ENCODE measurements around the gene LDAF1.
A peak's percentile ranks its signal among the peaks of the same experiment; 100 is the strongest.
"Not testable (repeated sequence)": the region's sequence is repeated elsewhere in the genome, so short reads cannot be mapped to it uniquely, and the experiment has no call there.

LDAF1 gene

DNA sequence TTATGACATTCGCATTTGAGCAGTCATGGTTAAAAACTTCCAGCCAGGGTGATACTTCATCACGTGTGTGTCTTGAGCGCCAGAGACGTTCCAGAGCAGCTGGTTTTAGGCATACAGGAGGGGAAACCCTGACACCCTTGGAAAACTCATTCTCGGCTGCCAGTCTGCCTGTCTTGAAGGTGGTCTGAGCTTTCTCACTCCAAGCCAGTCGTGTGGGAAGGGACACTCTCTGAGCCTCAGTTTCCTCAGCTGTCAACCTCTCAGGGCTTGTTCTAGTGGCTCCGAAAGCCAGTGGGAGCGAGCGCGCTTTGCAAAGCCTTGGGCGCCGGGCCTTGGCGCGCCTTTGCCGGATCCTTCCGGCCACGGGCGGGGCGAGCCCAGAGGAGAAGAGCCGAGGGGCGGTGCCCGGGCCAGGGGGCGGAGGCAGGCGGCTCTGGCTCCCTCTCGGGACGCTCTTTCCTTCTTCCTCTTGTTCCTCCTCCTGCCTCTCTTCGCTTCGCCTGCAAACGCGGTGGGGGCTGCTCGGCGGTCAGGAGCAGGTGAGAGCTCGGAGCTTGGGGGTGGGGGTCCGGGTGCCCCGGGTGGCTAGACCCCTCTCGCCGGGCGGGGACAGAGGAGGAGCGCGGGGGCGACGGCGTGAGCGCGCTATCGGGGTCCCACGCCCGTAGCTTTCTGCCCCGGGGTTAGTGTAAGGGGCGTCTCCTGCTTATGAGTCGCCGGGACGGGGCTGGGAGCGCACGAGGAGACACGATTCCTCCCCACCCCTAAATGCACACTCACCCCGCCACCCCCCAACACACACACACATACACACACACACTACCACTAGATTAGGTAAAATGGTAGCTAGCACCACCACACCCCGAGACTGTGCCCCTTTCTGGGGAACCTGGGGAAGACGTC lies at the start of gene LDAF1:
LDAF1 (plus strand) TSS at position 467 of the 903 bp plus-strand sequence. CDS start 2,509 bp downstream, outside the sequence.
- peak; percentile 67 to 79 for DNase-seq

DNA sequence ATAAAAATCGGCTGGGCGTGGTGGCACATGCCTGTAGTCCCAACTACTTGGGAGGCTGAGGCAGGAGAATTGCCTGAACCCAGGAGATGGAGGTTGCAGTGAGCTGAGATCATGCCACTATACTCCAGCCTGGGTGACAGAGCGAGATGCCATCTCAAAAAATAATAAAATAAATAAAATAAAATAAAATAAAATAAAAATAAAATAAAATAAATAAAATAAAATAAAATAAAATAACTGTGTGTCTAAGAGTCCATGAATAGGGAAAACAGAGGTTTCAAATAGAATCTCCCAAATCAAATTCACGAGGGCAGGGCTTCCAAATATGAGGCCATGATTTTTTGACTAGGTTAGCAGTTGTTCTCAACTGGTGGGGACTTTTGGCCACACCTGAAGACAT lies 42.9 kb upstream of the LDAF1 start:
- DNase-seq, result not testable (repeated sequence)

DNA sequence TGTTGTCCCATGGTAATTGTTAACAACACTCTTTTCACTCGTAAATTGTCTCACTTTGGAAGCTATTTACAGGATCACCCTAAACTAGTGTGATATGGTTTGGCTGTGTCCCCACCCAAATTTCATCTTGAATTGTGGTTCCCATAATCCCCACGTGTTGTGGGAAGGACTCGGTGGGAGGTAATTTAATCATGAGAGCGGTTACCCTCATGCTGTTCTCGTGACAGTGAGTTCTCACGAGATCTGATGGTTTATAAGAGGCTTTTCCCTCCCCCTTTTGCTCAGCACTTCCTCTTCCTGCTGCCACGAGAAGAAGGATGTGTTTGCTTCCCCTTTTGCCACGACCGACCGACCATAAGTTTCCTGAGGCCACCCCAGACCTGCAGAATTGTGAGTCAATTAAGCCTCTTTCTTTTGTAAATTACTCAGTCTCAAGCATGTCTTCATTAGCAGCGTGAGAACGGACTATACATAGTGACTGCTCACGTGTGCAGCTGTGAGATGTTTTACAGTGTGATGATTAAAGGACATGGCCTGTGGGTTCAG lies 42.3 kb upstream of the LDAF1 start:
- DNase-seq, result peak; percentile 37 to 51

DNA sequence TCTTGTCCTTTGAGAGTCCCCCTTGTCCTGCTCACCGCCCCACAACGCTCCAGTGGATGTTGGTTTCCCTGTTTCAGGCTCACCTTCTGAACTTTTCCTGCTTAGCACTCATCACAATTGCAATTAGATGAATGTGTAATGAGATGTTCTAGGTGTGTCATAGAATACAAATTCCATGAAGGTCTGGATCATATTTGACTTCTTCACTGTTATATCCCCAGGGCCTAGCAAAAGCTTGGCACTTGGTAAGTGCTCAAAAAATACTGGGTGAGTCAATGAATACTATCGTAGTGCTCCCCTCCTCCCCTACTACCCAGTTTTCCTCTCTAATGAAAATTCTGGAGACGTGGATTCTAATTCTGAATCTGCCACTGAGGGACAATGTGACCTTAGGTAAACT lies 40.9 kb upstream of the LDAF1 start:
- no peak for DNase-seq

DNA sequence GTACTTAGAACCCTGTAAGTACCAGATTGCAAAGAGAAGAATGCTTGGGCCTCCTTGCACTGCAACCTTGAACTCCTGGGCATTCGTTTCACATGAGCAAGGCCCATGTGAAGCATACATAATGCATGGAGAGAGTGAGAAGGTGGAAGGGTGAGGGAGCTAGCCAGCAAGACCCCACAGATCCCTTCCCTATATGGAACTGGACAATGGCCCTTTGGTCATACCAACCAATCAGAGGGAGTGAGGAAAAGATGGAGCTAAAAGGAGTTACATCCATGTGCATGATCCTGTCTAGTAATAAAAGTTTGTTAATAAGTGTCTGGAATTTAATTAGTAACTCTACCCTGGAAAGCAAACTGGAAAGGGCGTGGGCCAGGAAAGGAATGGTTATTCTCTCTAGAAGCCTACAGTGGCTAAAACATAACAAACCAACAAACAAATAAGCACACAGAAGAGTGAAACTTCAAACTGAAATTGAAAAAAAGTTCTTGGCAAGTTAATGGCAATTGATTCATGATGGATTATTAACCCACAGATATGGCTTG lies 37.4 kb upstream of the LDAF1 start:
- no peak for DNase-seq

DNA sequence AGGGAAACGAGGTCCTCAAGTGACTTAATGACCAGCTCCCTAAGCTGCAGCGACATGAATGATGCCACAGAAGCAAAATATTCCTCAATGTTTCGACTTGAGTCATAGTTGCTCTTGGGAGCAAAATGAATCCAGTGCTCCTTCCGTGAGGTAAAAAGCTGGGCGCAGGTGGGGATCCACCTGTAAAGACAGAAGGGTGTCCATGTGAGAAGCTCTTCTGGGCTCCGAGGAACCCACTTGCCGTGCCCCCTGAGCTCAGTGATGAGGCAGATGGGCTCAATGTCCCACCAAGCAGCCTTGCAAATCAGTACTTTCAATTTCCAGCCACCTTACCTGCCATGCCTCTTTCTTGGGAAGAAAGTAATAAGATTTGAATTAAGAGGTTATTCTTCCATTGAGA lies 33.3 kb upstream of the LDAF1 start:
- no peak for DNase-seq

DNA sequence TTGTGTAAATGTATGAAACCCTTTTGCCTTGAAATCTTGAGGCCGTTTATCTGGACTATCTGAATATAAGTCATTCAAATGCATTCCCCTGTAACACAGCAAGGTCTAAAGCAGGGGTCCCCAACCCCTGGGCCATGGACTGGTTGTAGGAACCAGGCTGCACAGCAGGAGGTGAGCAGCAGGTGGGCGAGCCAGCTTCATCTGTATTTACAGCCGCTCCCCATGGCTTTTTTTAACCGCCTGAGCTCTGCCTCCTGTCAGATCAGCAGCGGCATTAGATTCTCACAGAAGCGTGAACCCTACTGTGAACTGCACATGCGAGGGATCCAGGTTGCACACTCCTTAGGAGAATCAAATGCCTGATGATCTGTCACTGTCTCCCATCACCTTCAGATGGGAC lies 32.0 kb upstream of the LDAF1 start:
- DNase-seq, result no peak

DNA sequence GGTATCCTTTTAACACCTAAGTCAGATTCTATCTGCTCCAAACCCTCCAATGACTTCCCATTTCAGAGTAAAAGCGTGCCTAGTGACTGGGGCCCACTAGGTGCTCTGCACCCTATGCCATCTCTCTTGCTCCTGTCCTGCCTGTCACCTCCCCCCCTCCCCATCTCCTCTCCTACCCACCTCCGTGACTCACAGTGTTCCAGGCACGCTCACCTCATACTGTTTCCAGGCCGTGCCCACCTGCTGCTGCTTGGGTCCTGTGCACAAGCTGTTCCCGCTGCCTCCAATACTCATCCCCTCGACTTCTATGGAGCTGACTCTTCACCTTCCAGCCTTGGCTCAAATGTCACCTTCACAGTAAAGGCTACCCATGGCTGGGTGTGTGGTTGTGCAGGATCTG lies 29.5 kb upstream of the LDAF1 start:
- no peak for DNase-seq

DNA sequence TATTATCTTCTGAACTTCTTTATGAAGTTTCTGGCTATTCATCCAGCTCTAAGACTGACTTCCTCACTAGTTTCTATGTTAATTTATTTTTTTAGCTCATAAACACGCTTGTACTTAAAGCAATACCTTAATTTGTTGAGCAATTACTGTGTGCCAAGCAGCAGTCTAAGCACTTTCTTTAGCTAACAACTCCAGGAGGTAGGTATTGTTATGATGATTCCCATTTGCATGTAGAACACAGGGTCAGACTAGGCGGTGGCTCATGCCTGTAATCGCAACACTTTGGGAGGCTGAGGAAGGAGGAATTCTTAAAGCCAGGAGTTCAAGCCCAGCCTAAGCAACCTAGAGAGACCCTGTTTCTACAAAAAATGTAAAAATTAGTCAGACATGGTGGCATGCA lies 27.7 kb upstream of the LDAF1 start:
- DNase-seq, result no peak

DNA sequence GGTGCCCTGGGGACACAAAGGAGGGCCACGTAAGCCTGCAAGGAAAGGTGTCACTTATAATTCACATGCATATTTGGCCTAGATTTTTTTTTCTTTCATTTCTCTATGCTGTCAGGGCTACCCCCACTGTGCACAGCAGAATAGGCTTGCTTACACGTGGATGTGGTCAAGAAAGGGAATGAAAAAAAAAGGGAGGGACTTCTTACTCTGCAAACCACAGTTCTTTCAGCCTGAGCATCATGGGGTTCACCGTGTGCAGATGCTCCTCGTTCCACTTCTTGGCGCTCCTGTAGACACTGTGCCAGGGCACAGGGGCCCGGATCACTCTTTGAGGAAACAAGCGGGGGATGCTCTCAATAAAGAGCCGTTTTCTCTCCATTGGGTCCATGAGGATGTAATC lies 24.4 kb upstream of the LDAF1 start:
- no peak for DNase-seq

DNA sequence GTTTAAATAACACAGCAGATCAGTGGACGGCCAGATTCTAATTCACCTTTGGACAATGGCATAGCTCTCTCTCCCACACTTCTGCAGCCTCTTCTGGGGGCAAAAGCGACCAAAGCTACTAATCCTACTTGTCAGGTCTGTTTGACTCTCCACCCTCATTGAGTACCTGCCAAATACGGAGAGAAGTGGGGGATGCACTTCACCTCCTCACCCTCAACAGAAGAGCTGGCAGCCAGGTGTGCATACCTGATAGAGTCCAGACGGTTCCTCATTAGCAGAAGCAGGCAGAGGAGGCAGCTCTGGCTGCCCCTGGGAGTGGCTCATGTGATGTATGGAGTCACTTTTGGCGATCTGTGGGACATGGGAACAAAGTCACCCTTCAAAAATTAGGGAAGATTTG lies 12.7 kb upstream of the LDAF1 start:
- DNase-seq, result no peak

DNA sequence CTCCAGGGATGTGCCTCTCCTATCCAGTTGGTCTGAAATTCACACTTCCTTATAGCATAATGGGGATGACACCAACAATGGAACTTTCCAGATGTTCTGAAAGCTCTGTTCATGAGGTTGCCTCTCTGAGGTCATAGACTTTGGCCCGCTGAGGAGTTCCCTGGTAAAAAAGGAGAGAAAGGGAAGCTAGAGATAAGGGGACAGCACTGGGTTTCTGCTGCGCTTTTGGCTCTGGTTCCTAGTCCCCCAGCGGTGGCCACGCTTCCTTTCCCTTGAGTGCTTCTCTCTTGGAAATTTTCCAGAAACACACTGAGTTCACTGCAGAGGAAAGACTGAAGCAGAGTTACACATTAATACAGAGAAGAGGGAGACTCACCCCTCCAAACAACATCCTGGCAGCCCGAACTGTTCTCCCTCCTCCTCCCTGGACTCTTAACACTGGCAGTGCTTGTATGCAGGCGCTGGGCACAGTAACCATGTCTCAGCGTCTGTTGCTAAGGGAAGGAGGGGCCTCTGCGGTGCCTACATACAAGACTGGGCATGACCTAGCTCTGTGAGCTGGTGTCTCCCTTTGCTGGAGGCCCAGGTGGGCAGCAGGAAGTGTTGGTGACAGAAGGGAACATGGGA lies 8.0 kb upstream of the LDAF1 start, which contains the start of gene DNAH3:
DNAH3 (minus strand) TSS at position 472 of the 627 bp plus-strand sequence. CDS start 527 bp downstream, outside the sequence.
- DNase-seq, result peak in 1 of 2 experiments; percentile 8

DNA sequence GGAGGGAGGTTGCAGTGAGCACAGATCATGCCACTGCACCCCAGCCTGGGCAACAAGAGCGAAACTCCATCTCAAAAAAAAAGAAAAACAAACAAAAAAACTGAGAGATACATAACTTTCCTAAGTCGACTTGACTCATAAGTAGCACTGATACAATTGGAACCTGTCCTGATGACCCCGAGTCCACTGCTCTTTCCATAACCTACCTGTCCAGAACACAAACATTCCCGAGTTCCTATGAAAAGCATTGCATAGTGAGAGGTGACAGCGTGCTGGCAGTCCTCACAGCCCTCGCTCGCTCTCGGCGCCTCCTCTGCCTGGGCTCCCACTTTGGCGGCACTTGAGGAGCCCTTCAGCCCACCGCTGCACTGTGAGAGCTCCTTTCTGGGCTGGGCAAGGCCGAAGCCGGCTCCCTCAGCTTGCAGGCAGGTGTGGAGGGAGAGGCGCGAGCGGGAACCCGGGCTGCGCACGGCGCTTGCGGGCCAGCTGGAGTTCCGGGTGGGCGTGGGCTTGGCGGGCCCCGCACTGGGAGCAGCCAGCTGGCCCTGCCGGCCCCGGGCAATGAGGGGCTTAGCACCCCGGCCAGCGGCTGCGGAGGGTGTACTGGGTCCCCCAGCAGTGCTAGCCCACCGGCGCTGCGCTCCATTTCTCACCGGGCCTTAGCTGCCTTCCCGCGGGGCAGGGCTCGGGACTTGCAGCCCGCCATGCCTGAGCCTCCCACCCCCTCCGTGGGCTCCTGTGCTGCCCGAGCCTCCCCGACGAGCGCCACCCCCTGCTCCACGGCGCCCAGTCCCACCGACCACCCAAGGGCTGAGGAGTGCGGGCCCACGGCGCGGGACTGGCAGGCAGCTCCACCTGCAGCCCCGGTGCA lies 6.1 kb upstream of the LDAF1 start:
- not testable (repeated sequence) for DNase-seq

DNA sequence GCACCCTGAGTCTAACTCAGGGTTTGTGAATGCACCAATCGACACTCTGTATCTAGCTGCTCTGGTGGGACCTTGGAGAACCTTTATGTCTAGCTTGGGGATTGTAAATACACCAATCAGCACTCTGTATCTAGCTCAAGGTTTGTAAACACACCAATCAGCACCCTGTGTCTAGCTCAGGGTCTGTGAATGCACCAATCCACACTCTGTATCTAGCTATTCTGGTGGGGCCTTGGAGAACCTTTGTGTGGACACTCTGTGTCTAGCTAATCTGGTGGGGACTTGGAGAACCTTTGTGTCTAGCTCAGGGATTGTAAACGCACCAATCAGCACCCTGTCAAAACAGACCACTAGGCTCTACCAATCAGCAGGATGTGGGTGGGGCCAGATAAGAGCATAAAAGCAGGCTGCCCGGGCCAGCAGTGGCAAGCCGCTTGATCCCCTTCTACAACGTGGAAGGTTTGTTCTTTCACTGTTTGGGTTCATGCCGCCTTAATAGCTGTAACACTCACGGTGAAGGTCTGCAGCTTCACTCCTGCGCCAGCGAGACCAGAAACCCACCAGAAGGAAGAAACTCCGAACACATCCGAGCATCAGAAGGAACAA lies 5.2 kb upstream of the LDAF1 start:
- not testable (repeated sequence) for DNase-seq

DNA sequence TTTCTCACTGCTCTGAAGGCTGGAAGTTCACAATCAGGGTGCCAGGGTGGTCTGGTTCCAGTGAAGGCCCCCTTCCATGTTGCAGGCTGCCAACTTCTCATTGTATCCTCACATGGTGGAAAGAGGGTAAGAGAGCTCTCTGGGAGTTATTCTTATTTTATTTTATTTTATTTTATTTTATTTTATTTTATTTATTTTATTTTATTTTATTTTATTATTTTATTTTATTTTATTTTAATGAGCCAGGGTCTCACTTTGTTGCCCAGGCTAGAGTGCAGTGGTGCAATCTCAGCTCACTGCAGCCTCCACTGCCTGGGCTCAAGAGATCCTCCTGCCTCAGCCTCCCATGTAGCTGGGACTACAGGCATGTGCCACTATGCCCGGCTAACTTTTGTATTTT lies 2.5 kb upstream of the LDAF1 start:
- DNase-seq, result not testable (repeated sequence)

DNA sequence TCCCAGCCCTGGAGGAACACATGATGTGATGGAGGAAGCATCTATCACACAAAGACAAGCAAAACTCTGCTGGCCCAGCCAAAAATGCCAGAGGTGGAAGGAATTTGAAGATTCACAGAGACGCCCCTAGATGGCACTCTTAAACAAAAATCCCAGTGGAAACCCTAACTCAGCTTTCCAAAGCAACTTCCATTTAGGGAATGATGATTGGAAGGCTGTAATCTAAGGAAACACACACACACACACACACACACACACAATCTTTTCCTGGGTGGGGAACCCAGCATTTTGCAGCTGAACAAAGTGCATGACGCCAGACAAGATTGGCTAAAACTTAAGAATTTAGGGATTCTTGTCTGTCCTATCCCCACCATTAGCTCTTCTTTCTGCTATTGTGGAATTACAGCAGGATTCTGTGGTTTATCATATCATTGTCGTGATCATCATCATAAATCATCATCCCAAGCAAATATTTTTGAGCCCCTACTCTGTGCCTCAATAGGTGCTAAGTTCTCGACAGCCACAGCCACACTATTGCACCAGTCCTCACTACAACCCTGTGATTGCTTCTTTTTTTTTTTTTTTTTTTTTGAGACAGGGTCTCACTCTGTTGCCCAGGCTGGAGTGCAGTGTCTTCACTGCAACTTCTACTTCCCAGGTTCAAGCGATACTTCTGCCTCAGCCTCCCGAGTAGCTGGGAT lies 1.6 kb upstream of the LDAF1 start:
- peak; percentile 9 to 20 for DNase-seq

DNA sequence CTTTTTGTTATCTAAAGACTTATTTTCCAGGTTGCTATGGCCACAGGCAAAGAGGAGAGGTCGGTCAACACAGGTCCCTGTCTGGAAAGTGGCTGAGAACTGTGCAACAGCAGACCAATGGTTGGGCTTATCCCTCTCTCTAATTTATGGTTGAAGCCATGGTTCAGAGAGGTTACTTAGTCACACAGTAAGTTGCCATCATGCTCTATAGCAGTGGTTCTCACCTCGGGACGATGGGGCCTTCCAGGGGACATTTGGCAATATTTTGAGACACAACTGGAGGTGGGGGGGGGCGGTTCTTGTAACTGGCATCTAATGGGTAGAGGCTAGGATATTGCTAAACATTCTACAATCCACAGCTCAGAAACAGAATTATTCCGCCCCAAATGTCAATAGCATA lies 842 bp upstream of the LDAF1 start:
- DNase-seq, result no peak

DNA sequence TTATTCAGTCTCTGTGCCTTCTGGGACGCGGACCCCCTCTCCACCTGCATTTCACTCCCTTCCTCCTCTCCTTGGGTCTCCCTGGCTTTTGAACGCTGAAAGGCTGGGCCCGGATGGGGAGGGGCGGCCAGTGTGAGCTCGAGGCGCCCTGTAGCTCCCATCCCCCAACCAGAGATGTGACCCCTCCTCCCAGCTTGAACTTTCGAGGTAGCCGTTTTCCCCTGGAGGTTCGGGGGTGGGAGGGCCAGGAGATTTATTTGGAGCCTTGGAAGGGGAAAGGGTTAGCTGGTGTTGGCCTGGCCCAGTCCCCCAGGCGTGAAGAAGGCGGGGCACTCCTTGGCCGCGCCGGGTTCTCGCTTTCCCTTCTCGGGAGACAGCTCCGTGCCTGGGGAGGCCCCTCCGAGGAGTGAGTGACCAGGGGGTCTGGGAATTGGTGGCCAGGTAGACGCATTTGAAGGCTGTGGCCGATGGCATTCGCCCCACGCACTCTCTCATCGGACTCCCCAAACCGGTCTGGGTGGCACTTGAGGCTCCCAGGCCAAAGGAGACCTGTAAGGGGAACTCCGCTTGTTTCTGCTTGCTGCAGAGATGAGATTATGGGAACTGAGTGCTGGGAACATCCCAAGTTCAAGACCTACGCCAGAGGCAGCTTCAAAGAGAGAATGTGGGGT lies 942 bp downstream of the LDAF1 start:
- peak in 1 of 2 experiments; percentile 27 for DNase-seq

DNA sequence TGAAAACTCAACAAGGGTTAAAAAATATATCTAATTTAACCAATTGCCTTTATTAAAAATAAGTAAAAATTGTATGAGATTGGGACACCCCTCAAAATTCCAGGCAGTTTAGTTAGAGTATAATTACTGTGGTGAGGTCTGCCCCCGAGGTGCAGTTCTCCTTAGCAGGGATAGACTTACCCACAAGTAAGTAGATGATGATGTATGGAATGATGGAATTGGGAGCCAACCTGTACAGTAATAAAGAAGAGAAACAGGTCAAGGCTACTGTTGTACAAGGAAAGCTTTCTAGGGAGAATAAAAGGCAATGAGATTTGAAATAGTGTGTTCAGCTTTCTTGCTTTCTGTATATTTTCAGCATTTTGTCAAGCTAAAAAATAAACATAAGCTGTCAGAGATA lies 1.8 kb downstream of the LDAF1 start:
- no peak for DNase-seq

DNA sequence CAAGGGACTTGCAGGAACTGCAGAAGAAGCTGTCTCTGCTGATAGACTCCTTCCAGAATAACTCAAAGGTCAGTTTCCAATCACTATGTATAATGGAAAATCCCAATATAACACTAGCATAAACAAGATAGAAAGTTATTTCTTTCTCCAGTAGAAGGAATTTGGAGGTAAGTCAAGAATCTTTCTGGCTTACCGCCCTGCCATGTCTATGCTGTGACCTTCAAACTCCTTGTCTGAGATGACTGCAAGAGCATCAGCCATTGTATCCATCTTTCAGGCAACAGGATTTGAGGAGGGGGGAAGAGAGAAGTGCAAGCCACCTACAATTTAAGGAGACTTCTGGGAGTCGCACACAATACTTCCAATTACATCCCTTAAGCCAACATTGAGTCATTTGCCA lies 2.7 kb downstream of the LDAF1 start:
- no peak for DNase-seq

DNA sequence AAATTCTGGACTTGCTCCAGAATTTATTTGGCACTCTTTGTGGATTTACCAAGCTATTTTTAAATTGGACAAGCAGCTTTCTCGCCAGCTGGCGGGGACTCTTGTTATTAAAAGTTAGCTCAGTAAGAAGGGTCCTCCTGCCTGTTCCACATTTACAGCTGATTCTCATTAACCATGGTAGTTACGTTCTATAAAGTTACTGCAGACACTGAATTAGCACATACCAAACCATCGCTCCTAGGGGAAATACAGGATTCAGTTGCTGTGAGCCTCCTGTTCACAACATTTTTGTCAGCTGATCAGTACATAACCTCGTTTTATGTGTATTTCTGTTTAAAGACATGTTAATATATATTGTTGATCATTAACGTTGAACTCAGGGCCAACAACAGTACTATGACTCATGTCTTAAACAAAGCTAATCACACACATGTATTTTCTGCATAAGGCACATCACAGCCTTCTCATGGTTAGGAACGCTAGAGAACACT lies 4.2 kb downstream of the LDAF1 start:
- no peak for DNase-seq
